Measurements from ENCODE around the gene SLC6A6.

Gene SLC6A6

GRCh38 chr3:14453876-14454638 is 51.7 kb downstream of the SLC6A6 start:
- Histone ChIP-seq H3K79me2 (ENCODE audit: insufficient read depth, low read length) (no peaks in the 10 kb centered on the region), H2AFZ (ENCODE audit: low read depth, low read length) (no peak overlapping the region), H3K27me3 (ENCODE audit: insufficient read depth, low read length, poor library complexity) (no peaks in the 10 kb centered on the region), H3K4me1 (ENCODE audit: insufficient read depth, low read length) (no peaks in the 10 kb centered on the region), H3K4me3 (ENCODE audit: low read depth in 1 of 2, low read length in 2 of 2) (no peak overlapping the region), H3K9ac (ENCODE audit: low read depth, low read length) (no peak overlapping the region), H3K9me3 (ENCODE audit: insufficient read depth, low read length, severe bottlenecking) (no peaks in the 10 kb centered on the region), H3K27ac (ENCODE audit: low read length) (no peak overlapping the region), H3K4me2 (ENCODE audit: insufficient read depth, low read length) (no peak overlapping the region), H4K20me1 (ENCODE audit: insufficient read depth, low read length) (0 out of 2 replicates have a peak, but pooled peaks cover 3% of the 10 kb centered on the region), H3K36me3 (ENCODE audit: insufficient read depth, low read length) (peaks cover 50% of the 10 kb centered on the region)
- TF ChIP-seq CTCF (IDR thresholded peaks at IDR 0.05; ENCODE audit: borderline replicate concordance, extremely low read depth, low read length, poor library complexity, severe bottlenecking) (no peak), EZH2 (IDR thresholded peaks at IDR 0.05; ENCODE audit: borderline replicate concordance, low read depth, low read length, severe bottlenecking) (no peak)
- DNase-seq: no peak
- no peak for ATAC-seq (ENCODE audit: insufficient read depth, low read depth)

- no peak for ATAC-seq (ENCODE audit: insufficient read depth, low read depth)
- Histone ChIP-seq H3K36me3 (ENCODE audit: insufficient read depth, low read length) (peaks cover 50% of the 10 kb centered on the region), H4K20me1 (ENCODE audit: insufficient read depth, low read length) (peaks cover 7% of the 10 kb centered on the region; the same call in 1 of the 2 replicates), H2AFZ (ENCODE audit: low read depth, low read length) (no peak overlapping the region), H3K9ac (ENCODE audit: low read depth, low read length) (no peak overlapping the region), H3K27ac (ENCODE audit: low read length) (no peak overlapping the region), H3K4me3 (ENCODE audit: low read depth in 1 of 2, low read length in 2 of 2) (no peak overlapping the region), H3K9me3 (ENCODE audit: insufficient read depth, low read length, severe bottlenecking) (no peaks in the 10 kb centered on the region), H3K4me1 (ENCODE audit: insufficient read depth, low read length) (no peaks in the 10 kb centered on the region), H3K27me3 (ENCODE audit: insufficient read depth, low read length, poor library complexity) (no peaks in the 10 kb centered on the region), H3K4me2 (ENCODE audit: insufficient read depth, low read length) (no peak overlapping the region), H3K79me2 (ENCODE audit: insufficient read depth, low read length) (no peaks in the 10 kb centered on the region)
- no peak for DNase-seq
- TF ChIP-seq EZH2 (IDR thresholded peaks at IDR 0.05; ENCODE audit: borderline replicate concordance, low read depth, low read length, severe bottlenecking) (no peak), CTCF (IDR thresholded peaks at IDR 0.05; ENCODE audit: borderline replicate concordance, extremely low read depth, low read length, poor library complexity, severe bottlenecking) (no peak)
Measured at GRCh38 chr3:14454639-14455310, 52.4 kb downstream of the SLC6A6 start.

GRCh38 chr3:14455571-14456317 is 53.3 kb downstream of the SLC6A6 start:
- ATAC-seq (ENCODE audit: insufficient read depth, low read depth): no peak
- Histone ChIP-seq H3K27ac (ENCODE audit: low read length) (no peak overlapping the region), H3K4me1 (ENCODE audit: insufficient read depth, low read length) (no peaks in the 10 kb centered on the region)

More at GRCh38 chr3:14455571-14456317, 53.3 kb downstream of the SLC6A6 start:
- Histone ChIP-seq H2AFZ (ENCODE audit: low read depth, low read length) (no peak overlapping the region), H3K9me3 (ENCODE audit: insufficient read depth, low read length, severe bottlenecking) (no peaks in the 10 kb centered on the region), H3K4me2 (ENCODE audit: insufficient read depth, low read length) (no peak overlapping the region), H3K36me3 (ENCODE audit: insufficient read depth, low read length) (peaks cover 46% of the 10 kb centered on the region), H3K79me2 (ENCODE audit: insufficient read depth, low read length) (no peaks in the 10 kb centered on the region), H3K27me3 (ENCODE audit: insufficient read depth, low read length, poor library complexity) (no peaks in the 10 kb centered on the region), H3K9ac (ENCODE audit: low read depth, low read length) (no peak overlapping the region), H4K20me1 (ENCODE audit: insufficient read depth, low read length) (peaks cover 12% of the 10 kb centered on the region; the same call in 1 of the 2 replicates), H3K4me3 (ENCODE audit: low read depth in 1 of 2, low read length in 2 of 2) (no peak overlapping the region)
- no peak for DNase-seq
- TF ChIP-seq CTCF (IDR thresholded peaks at IDR 0.05; ENCODE audit: borderline replicate concordance, extremely low read depth, low read length, poor library complexity, severe bottlenecking): no peak
- TF ChIP-seq EZH2 (IDR thresholded peaks at IDR 0.05; ENCODE audit: borderline replicate concordance, low read depth, low read length, severe bottlenecking): no peak
